HG03108 (cell line): ENCODE data around the gene SLBP.
"Not testable (repeated sequence)": the region's sequence is repeated elsewhere in the genome, so short reads cannot be mapped to it uniquely, and the experiment has no call there.

Source experiments
- ATAC-seq: cut with Tn5 transposase; IDR thresholded peaks from one replicate; pipeline ENCODE4 v1.9.1; 2021; ENCODE audit warnings: moderate library complexity; ENCODE audit not compliant: unreplicated experiment

Gene SLBP

DNA sequence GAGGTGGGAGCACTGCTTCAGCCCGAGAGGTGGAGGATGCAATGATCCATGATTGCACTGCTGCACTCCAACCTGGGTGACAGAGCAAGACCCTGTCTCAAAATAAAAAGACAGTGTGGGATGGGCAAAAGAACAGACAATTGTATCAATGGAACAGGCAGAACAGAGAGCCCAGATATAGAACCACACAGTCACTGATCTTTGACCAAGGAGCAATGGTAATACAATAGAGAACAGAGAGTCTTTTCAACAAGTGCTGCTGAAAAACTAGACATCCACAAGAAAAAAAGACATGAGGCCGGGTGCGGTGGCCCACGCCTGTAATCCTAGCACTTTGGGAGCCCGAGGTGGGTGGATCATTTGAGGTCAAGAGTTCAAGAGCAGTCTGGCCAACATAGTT, 33.9 kb downstream of the SLBP start:
- no peak for ATAC-seq

DNA sequence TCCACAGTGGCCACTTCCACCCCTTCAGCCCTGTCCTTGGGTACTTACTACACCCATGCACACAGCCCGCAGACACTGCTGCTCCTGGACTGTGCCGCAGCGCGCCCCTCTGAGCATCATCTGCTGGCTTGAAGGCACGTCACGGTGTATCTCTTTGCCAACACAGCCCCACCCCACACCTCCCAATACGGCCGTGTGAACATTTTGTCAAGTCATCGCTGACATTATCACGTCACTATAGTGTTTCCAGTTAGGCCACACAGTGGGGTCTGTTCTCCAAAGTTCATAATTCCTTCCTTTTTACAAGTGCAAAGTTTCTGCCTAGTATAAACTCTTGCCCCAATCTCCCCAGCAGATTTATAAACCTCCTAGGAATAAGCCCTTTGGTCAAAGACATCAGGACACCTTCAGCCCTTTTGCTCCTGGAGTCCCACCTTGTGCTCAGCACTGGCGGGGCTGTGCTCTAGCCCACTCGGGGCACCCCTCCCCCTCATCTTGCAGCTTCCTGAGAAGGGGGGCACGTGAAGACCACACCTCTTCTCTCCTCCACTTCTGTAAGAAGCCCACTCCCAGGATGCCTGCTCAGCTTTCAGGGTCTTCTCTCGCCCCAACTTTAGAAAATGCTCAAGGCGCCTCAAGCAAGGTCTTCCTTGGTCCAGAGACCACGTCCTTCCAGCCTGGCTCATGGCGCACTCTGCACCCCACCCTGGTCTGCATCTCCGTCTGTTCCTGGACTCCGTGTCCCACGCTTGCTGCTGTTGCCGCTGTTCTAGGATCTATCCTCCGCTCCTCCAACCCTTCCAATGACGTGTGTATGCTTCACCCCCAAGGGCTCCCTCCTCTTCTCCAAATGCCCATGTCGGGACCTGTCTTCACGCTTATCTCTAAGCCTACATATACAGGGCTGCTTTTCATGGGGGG, 35.3 kb downstream of the SLBP start:
- no peak for ATAC-seq

DNA sequence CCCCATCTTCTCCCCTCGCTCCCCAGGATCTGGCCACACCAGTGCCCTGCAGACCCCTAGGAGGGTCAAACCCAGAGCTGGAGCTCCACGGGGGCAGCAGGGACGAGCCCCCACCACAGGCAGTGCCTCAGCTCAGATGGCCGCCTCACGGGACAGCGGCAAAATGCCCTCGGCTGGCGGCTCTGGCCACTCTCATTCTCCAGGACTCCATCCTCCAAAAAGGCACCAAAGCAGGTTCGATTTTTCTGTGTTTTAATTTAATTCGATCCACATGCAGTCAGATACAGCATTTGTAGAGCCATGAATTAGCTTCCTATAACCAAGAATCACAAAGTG, 36.3 kb downstream of the SLBP start:
- ATAC-seq: no peak

DNA sequence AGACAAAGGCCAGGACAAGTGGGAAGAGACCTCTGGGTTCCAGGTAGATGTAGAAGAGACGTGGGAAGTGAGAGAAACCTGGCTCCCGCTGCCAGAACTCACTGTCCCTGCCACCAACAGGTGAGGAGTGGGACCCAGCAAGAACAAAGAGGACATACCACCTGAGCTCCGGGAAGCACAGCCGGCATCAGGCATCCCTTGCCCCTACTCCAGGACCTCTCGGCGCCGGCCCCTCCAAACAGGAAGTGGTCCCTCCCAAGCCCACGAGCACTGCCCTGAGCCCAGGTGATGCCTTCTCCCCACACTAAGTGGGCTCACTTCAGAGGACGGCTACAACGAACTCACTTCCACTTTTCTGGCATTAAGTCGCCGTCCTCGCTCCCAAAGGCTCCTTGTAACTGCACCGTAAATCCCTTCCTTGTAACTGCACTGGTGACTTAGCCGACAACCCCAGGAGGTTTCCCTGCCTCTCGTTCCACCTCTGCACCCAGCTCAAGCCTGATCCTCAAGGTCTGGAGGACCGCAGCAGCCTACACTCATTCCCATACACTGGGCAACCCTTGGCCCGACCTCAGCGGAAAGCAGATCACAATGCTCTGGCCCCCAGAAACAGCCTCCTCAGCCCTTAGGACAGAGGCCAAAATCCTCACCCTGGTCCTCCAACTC, 36.9 kb downstream of the SLBP start:
- no peak for ATAC-seq

DNA sequence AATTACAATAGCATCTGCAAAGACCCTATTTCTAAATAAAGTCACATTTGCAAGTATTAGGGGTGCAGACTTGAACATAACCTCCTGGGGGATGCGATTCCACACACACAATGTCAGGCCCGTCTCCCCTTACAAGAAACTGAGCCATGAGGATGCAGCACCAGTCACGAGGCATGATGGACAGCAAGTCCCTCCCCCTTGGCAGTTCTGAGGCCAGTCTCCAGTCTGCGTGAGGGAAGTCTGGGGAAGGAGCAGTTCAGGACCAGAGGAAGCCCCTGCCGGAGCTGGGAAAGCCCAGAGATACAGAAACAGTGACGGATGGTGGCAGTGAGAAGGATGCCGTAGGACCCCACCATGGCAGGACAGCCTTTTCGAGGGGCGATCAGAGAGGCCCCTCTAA, 37.4 kb downstream of the SLBP start:
- no peak for ATAC-seq

DNA sequence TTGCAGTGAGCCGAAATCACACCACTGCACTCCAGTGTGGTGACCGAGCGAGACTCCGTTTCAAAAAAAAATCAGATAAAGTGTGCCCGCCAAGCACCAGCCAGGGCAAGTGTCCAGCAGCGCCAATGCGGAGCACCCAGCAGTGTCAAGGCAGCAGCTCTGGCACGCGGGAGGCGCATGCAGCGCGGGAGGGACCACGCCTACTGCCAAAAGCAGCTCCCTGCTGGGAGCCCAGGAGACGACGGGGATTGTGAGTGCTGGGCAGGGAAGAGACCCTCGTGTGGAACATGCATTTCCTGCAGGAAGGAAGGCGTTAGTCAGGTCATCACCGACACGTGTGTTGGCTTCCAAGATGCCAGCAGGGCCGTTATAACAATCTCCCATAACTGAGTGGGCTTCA, 38.4 kb downstream of the SLBP start:
- no peak for ATAC-seq

DNA sequence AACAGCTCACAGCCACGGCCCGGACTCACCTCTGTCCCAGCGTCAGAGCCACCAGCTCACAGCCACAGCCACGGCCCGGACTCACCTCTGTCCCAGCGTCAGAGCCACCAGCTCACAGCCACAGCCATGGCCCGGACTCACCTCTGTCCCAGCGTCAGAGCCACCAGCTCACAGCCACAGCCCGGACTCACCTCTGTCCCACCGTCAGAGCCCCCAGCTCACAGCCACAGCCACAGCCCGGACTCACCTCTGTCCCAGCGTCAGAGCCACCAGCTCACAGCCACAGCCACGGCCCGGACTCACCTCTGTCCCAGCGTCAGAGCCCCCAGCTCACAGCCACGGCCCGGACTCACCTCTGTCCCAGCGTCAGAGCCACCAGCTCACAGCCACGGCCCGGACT, 41.1 kb downstream of the SLBP start:
- not testable (repeated sequence) for ATAC-seq

DNA sequence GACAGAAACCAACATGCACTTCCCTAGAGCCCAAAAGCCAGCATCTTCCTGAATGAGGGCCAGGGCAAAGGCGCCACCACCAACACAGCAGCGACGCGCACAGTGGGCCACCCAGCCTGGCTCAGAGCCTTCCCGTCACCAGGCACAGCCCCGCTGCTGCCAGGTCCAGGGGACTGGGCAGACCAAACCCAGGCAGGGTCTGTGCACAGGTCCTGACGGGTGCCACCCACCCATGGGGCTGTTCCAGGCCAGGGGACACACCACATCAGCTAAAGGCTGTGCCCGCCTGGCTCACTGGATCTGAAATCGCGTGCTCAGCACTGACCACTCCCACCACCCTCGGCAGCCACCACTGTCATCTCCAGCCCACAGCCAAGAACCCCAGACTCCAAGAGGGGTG, 41.8 kb downstream of the SLBP start:
- ATAC-seq: no peak

DNA sequence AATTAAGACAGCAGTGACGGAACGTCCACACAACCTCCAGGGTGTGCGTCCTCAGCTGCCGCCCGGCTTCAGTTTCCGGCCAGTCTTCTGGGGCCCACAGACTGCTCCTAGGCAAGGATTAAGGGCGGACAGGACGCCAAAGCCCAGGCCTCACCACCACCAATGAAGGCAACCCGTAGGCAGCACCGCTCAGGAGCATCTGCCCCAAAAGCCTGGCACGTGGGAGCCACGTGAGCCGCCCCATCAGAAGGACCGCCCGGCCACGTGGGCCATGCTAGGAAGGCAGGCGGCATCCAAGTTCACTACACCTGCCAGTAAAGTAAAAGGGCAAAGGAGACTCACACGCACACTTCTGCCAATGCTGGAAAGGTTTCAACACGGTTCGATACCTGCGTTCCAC, 42.3 kb downstream of the SLBP start:
- ATAC-seq: no peak

DNA sequence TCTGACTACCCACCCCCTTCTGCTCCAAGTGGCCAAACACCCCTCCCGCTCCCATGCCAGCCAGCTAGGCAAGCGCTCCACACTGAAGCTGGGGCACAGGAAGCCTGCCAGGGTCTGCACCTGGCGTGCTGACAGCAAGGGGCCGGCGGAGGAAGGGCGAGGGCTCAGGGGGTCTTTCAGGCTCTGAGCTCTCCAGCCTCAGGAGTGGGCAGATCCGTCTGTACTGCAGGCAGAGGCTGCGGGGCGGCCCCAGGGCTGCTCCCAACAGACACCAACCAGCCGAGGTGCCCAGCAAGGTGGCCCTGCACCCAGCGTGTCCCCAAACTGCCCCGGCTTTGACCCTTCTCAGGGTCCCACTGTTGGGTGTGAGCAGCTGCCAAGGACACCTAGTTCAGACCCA, 42.8 kb downstream of the SLBP start:
- no peak for ATAC-seq

DNA sequence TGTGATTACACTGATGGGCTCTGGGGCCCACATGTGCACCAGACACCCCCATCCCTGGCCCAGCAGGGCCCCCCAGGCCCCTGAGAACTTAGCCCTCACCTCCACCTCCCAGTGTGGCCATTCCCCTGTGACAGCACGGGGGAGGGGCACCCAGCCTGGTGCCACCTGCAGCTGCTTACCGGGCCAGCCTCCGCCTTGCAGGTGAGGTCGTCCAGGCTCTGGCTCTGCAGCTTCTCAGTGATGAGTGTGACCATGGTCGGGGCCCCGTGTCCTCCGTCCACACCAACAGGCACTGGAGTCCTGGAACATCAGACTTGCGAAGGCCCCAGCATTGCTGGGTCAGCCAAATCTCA, 43.7 kb downstream of the SLBP start:
- ATAC-seq: no peak

DNA sequence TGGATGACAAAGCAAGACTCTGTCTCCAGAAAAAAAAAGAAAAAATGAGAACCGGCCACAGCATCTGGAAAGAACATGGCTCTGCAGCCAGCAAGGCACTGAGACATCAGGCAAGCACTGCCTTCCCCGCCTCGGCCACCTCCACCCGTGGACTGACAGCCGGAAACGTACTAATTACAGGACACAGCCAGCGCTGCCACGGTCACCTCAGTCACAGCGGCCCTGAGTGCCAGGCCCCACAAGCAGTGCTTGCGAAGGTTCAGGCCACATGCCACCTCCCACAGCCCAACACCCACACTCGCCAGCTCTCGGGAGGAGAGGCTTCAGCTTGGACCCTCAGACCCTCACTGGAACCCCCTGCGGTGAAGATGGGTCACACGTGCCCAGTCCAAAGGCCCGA, 44.8 kb downstream of the SLBP start:
- no peak for ATAC-seq

DNA sequence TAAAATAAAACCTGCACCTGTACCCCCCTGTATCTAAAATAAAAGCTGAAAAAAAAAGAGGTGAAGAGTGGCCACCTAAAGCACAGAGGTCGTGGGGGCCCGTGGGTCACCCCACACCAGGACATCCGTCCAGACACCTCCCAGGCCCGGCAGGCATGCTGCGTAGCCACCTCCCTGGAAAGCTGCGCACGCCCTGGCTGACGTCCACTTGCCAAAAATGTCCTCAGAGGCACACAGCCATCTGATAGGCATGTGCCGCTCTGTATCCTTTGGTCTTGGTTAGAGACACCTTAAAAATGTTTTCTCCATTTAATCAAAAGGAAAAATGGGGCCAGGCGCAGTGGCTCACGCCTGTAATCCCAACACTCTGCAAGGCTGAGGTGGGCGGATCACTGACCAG, 45.7 kb downstream of the SLBP start:
- no peak for ATAC-seq

DNA sequence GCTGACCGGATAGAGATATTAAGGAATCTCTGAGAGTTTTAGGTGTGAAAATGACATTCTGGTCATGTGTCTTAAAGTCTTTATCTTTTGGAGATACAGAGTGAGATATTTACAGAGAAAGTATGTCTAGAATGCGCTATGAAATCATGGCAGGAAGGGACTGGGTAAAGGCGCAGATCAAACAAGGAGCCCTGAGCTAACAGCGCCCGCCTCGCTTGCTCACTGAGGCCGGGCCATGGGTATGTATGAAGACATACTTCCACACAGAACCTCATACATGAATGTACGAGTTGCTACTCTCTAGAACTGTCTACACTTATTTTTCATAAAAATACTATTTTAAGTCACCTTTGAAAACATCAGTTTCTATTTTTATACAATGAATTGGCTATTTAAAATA, 48.0 kb downstream of the SLBP start:
- ATAC-seq: no peak

DNA sequence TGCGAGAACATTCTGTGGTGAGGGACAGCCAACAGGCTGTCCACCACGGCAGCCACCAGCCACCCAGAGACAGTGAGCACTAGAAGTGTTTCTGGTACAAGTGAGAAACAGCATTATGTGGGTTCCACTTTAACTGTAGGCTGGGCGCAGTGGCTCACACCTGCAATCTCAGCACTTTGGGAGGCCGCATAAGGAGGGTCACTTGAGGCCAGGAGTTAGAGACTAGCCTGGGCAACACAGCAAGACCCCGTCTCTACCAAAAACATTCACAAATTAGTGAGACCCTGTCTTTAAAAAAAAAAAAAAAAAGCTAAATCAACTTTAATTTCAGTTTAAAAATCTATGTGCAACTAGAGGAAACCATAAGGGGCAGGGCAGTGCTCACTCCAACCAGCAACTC, 48.6 kb downstream of the SLBP start:
- ATAC-seq: no peak

DNA sequence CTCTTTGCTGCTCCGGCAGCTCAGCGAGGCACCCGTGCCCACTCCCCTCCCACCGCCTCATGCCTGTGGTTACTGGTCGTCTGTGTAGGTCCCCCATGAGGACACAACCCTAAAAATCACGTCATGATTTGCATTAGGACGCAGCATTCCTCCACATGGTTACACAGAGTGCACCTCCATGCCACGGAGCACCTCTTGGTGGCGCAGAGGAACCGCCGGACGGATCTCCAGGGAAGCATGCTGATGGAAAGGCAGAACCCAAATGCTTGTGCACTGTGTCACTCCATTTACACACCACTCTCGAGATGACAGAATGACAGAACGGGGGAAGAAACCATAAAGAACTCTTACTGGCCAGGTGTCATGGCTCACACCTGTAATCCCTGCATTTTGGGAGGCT, 50.4 kb downstream of the SLBP start:
- no peak for ATAC-seq

DNA sequence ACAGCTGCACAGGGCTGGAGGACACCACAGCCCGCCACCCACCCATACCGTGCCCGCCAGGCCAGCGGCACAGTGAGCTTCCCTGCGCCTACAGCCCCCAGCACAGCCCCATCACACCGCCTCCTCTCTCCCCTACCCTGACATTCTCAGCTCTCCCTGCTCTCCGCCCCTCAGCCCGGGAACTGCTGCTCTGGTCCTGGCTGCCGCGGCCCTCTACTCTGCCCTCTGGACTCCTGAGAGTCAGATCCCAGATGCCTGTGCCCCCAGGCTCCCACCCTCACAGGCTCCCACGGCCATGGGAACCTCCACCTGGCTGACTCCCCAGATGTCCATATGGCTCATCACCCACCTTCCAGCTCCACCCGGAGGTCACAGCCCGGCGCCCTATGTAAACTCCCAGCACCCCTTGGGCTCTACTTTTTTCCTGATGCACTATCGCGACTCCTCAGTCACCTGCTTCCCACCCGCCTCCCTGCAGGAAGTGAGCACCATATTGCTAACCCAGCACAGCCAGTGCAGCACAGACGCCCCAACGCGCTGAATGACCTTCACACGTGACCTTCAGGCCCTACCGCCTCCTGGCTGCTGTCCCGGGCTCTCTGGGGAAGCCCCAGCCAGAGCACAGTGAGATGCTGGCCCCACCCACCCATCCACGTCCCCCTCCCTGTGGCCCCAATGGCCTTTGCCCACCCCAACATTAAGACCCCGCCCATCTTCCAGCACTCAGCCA, 51.0 kb downstream of the SLBP start:
- no peak for ATAC-seq

DNA sequence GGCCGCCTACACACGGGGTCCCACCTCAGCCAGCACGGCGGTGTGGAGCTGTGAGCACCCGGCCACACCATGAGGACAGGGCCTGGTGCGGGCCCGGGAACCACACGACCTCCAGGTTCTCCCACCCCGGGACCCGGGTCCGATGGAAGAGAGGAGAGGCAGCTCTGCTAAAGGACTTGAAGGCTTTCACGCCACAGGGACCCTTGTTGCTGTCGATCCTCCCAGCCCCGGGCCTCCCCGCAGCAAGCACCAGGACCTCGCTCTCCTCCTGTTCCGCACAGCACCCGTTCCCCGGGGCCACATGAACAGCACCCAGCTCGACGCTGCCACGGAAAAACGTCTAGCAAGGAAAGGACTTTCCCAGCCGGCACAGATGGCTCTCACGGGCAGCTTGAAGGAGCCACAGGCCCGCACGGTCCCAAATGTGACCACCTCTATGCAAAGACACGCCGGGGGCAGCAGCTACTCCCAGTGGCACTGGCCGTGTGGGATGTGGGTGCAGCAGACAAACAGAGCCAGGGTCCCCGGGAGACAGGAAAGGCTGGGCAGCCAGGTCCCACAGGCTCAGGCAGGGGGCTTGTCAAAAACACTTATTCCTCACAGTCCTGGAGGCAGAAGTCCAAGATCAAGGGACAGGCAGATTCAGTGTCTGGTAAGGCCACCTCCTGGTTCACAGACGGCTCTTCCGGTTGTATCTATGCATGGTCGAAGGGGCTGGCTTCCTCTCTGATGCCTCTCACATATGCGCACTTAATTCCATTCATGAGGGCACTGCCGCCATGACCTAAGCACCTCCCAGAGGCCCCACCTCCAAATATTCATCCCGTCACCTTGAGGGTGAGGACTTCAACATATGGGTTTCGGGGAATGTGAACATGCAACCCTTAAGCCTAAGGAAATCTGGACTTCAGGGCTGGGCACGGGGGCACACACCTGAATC, 52.7 kb downstream of the SLBP start:
- ATAC-seq: no peak

DNA sequence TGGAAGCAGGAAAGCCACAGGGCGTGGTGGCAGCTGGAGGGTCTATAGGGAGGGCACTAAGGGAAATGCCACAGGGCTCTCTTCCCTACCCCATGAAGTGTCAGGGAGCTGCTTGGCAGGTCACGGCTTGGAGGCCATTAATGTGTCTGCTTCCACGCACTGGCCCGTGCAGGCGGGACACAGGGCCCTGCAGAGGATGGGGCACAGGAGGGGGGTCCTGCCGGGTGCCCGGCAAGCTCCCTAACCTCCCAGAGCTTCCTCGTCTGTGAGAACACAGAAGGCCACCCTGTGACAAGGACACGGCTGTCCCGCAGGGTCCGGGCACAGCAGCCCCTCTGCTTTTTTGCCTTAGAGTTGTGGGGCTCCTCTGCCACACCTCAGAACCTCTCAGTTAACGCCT, 53.5 kb downstream of the SLBP start:
- ATAC-seq: no peak

DNA sequence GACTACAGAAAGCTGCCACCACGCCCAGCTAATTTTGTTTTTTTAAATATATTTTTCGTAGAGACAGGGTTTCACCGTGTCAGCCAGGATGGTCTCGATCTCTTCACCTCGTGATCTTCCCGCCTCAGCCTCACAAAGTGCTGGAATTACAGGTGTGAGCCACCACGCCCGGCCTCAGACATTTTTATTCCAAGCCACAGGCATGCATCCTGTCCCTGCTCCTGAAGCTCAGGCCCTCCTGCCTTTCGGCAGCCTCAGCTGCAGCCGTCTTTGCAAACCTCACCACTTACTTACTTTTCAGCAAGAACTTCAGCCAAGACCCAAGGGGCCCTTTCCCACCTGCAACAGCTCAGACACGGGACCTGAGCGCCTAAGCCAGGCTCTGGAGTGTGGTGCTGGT, 54.0 kb downstream of the SLBP start:
- no peak for ATAC-seq

DNA sequence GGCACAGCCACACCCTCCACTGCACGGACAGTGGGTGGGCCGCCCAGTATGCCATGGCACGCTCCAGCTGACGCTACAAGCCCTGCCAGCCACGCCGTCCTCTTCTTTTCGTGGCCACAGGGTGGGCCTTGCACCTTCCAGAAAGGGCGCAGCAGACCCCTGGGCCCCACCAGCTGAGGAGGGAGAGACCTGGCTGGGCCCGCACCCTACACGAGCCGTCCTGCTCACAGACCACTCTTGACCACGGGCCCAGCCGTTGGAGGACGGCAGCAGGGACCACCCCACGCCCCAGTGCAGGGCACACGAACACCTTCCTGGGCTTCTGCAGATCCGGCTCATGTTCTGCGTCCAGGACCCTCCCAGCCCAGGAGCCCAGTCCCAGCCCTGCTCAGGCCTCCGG, 55.1 kb downstream of the SLBP start:
- ATAC-seq: no peak
